Measurements from ENCODE around the gene FARP2. TPM values are rescaled to one million over a fixed set of nuclear protein-coding genes. Genes with fewer than 3 reads are reported as not detected.
"Not testable (repeated sequence)": the region's sequence is repeated elsewhere in the genome, so short reads cannot be mapped to it uniquely, and the experiment has no call there.

The FARP2 gene
- total and polyA plus RNA-seq, 4 donors, result 5.8 to 30.9 (median 14.3) TPM

DNA sequence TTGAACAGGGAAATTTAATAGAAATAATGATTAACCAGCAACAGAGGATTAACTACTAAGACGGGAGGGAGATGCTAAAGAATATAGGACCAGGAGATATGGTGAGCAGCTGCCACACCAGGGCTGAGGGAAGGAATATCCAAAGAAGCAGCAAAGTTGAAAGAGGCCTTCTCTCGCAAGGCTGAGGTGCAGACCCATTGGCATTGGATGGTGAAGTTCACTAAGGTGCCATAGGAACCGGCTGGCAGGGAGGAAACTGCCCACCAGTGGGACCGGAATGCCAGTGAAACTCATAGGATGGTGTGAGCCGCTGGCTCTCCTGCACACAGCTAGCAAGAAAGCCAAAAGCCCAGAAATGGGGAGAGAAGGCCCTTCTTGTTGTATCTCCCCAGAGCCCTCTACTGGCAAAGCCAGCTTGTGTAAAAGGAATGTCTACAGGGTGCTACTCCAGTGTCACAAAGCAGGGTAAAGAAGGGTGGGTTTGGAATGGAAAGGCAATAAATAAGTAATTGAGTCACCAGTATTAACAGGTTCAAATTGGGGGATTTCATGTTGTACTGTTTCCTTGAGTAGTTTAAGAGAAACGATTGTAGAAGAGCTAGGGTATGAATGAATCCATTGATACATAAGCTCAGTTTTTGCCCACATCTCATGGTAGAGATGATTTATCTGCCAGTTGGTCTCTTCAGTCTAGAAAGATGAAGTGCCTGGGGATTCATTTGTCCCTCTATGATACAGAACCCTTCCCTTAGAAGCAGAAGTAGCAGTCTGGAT lies 36.0 kb downstream of the FARP2 start:
- peaks cover 0 to 5% (median 1%) of the 10 kb centered on the region in 4 donors for H3K36me3 ChIP-seq (ENCODE audit: control insufficient read depth in 4 of 4, insufficient read depth in 3 of 4, low read depth in 1 of 4, low read length in 3 of 4)
- H3K4me3 ChIP-seq (ENCODE audit: low read depth in 1 of 3, low read length in 3 of 3), result no peak overlapping the region
- TF ChIP-seq, protein P1, sequence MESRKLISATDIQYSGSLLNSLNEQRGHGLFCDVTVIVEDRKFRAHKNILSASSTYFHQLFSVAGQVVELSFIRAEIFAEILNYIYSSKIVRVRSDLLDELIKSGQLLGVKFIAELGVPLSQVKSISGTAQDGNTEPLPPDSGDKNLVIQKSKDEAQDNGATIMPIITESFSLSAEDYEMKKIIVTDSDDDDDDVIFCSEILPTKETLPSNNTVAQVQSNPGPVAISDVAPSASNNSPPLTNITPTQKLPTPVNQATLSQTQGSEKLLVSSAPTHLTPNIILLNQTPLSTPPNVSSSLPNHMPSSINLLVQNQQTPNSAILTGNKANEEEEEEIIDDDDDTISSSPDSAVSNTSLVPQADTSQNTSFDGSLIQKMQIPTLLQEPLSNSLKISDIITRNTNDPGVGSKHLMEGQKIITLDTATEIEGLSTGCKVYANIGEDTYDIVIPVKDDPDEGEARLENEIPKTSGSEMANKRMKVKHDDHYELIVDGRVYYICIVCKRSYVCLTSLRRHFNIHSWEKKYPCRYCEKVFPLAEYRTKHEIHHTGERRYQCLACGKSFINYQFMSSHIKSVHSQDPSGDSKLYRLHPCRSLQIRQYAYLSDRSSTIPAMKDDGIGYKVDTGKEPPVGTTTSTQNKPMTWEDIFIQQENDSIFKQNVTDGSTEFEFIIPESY (IDR thresholded peaks at IDR 0.05), result no peak
- TF ChIP-seq RAD21 (IDR thresholded peaks at IDR 0.05), result peak; percentile 81 to 84
- TF ChIP-seq CTCF (IDR thresholded peaks at IDR 0.05; ENCODE audit: low read depth, low read length, missing input control), result peak; percentile 41
- H3K27ac ChIP-seq (ENCODE audit: low read depth in 1 of 2, low read length in 2 of 2), result no peak overlapping the region
- DNase-seq (ENCODE audit: low spot score), result no peak
- H3K27me3 ChIP-seq (ENCODE audit: control insufficient read depth in 4 of 4, insufficient read depth in 4 of 4, low read length in 3 of 4), result no peaks in the 10 kb centered on the region
- 69% methylated on average over 6 of the region's 6 CpGs for WGBS
- no peak overlapping the region for H3K9ac ChIP-seq (ENCODE audit: low read depth in 1 of 2, low read length in 2 of 2)
- no peaks in the 10 kb centered on the region for H3K4me1 ChIP-seq (ENCODE audit: control insufficient read depth in 4 of 4, insufficient read depth in 4 of 4, low read length in 3 of 4)
- no peaks in the 10 kb centered on the region for H3K9me3 ChIP-seq (ENCODE audit: control insufficient read depth in 4 of 4, low read length in 3 of 4)

DNA sequence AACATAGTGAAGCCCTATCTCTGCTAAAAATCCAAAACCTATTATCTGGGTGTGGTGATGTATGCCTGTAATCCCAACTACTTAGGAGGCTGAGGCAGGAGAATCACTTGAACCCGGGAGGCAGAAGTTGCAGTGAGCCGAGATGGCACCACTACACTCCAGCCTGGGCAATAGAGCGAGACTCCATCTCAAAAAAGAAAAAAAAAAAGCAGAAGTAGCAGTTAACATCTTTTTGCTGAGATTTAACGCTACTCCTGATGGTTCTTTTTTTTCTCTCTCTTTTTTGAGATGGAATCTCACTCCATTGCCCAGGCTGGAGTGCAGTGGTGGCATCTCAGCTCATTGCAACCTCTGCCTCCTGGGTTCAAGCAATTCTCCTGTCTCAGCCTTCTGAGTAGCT lies 36.7 kb downstream of the FARP2 start:
- not testable (repeated sequence) for DNase-seq (ENCODE audit: low spot score); H3K27me3 ChIP-seq (ENCODE audit: control insufficient read depth in 4 of 4, insufficient read depth in 4 of 4, low read length in 3 of 4); H3K36me3 ChIP-seq (ENCODE audit: control insufficient read depth in 4 of 4, insufficient read depth in 3 of 4, low read depth in 1 of 4, low read length in 3 of 4); H3K9ac ChIP-seq (ENCODE audit: low read depth in 1 of 2, low read length in 2 of 2); H3K4me1 ChIP-seq (ENCODE audit: control insufficient read depth in 4 of 4, insufficient read depth in 4 of 4, low read length in 3 of 4); H3K4me3 ChIP-seq (ENCODE audit: low read depth in 1 of 3, low read length in 3 of 3); H3K27ac ChIP-seq (ENCODE audit: low read depth in 1 of 2, low read length in 2 of 2); H3K9me3 ChIP-seq (ENCODE audit: control insufficient read depth in 4 of 4, low read length in 3 of 4)
- WGBS, result 94% methylated on average over 4 of the region's 4 CpGs

DNA sequence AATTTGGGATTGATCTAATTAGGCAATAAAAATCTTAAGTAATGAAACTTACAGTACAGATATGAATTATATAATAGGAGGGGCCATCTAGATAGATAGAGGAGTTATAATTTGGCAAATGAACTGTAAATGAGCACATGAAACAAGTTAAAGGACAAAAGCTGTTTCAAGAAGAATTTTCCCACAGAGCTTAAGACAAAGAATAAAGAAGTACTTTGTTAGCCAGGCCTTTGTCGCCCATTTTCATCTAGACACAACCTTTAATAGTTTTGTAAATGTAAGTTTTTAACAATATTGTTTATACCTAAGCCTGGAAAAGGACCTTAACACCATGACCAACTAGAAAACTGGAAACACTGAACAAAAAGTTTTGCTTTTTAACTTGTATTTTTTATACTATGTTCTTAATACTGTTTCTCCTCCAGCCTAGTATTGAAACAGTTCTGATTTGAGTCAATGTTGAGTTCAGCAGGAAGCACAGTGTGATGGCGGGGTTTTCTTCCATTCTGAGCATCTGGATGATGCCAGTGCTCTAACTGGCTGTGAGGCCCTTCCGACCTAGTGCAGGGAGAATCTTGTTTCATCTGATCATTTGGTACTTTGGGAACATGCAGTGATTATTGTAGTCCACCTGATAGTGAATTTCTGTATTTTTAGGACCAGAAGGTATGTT lies 37.6 kb downstream of the FARP2 start:
- no peak overlapping the region for H3K27ac ChIP-seq (ENCODE audit: low read depth in 1 of 2, low read length in 2 of 2)

GRCh38 chr2:241396809-241397208 lies 40.7 kb downstream of the FARP2 start:
- DNase-seq (ENCODE audit: low spot score), result not testable (repeated sequence)
- 99% methylated on average over 6 of the region's 6 CpGs for WGBS

More for the DNA sequence above, 37.6 kb downstream of the FARP2 start:
- 93% methylated on average over 3 of the region's 3 CpGs for WGBS
- TF ChIP-seq SP1 (IDR thresholded peaks at IDR 0.05) (no peak), RAD21 (IDR thresholded peaks at IDR 0.05) (no peak)
- Histone ChIP-seq H3K9me3 (ENCODE audit: control insufficient read depth in 4 of 4, low read length in 3 of 4) (no peaks in the 10 kb centered on the region), H3K36me3 (ENCODE audit: control insufficient read depth in 4 of 4, insufficient read depth in 3 of 4, low read depth in 1 of 4, low read length in 3 of 4) (peaks cover 0 to 5% (median 1%) of the 10 kb centered on the region in 4 donors), H3K4me1 (ENCODE audit: control insufficient read depth in 4 of 4, insufficient read depth in 4 of 4, low read length in 3 of 4) (no peaks in the 10 kb centered on the region), H3K9ac (ENCODE audit: low read depth in 1 of 2, low read length in 2 of 2) (no peak overlapping the region), H3K4me3 (ENCODE audit: low read depth in 1 of 3, low read length in 3 of 3) (no peak overlapping the region), H3K27me3 (ENCODE audit: control insufficient read depth in 4 of 4, insufficient read depth in 4 of 4, low read length in 3 of 4) (no peaks in the 10 kb centered on the region)
- DNase-seq (ENCODE audit: low spot score), result no peak

More at GRCh38 chr2:241396809-241397208, 40.7 kb downstream of the FARP2 start:
- not testable (repeated sequence) for H3K27me3 ChIP-seq (ENCODE audit: control insufficient read depth in 4 of 4, insufficient read depth in 4 of 4, low read length in 3 of 4); H3K4me3 ChIP-seq (ENCODE audit: low read depth in 1 of 3, low read length in 3 of 3); H3K27ac ChIP-seq (ENCODE audit: low read depth in 1 of 2, low read length in 2 of 2); H3K9ac ChIP-seq (ENCODE audit: low read depth in 1 of 2, low read length in 2 of 2); H3K36me3 ChIP-seq (ENCODE audit: control insufficient read depth in 4 of 4, insufficient read depth in 3 of 4, low read depth in 1 of 4, low read length in 3 of 4); H3K9me3 ChIP-seq (ENCODE audit: control insufficient read depth in 4 of 4, low read length in 3 of 4)
- peaks cover 2 to 12% (median 10%) of the 10 kb centered on the region in 4 donors for H3K4me1 ChIP-seq (ENCODE audit: control insufficient read depth in 4 of 4, insufficient read depth in 4 of 4, low read length in 3 of 4)

Measured in liver (tissue), 9 donors.